Bronchial epithelial cell (primary cell): ENCODE data around the gene CSTB. TPM values are rescaled to one million over a fixed set of nuclear protein-coding genes. Genes with fewer than 3 reads are reported as not detected.

Source experiments
- DNase-seq: peaks from one replicate; pipeline ENCODE4 v3.0.0-alpha.2; 2010; ENCODE audit warnings: low read depth
- FAIRE-seq: peaks from 2 replicates; lab custom pipeline; 2011; peaks lifted over from hg19 to GRCh38; lab: Jason Lieb, UNC
- H3K27me3 ChIP-seq: 2 replicates; pipeline ENCODE4 v1.5.1; 2011; ENCODE audit warnings: low read length; ENCODE audit not compliant: control insufficient read depth, insufficient read depth
- H3K36me3 ChIP-seq: 2 replicates; pipeline ENCODE4 v1.5.1; 2011; ENCODE audit warnings: low read length; ENCODE audit not compliant: control insufficient read depth, insufficient read depth
- H3K4me3 ChIP-seq: 2 replicates; pipeline ENCODE4 v1.5.1; 2011; ENCODE audit warnings: mild to moderate bottlenecking, low read depth, low read length, control low read depth
- total RNA-seq: library from RNA; depleted of rRNA; stranded (reverse); fragments of >200 nt; gene quantifications from 2 replicates; pipeline ENCODE4 v1.2.1, GENCODE V29; 2014
- TF ChIP-seq, protein P1 (sequence below): IDR thresholded peaks from 2 replicates; pipeline ENCODE4 v1.5.1; 2011; ENCODE audit warnings: mild to moderate bottlenecking, moderate library complexity, low read length, control low read depth, inconsistent platforms; ENCODE audit not compliant: insufficient read depth, severe bottlenecking

Gene CSTB
- total RNA-seq, 1 donor from 2014 or later = 31.3 TPM

GRCh38 chr21:43782431-43783097 lies 6.5 kb upstream of the CSTB start:
- no peaks in the 10 kb centered on the region for H3K27me3 ChIP-seq
- DNase-seq = peak; percentile 92
- H3K4me3 ChIP-seq = no peak overlapping the region
- H3K36me3 ChIP-seq = no peaks in the 10 kb centered on the region
- TF ChIP-seq, protein P1, sequence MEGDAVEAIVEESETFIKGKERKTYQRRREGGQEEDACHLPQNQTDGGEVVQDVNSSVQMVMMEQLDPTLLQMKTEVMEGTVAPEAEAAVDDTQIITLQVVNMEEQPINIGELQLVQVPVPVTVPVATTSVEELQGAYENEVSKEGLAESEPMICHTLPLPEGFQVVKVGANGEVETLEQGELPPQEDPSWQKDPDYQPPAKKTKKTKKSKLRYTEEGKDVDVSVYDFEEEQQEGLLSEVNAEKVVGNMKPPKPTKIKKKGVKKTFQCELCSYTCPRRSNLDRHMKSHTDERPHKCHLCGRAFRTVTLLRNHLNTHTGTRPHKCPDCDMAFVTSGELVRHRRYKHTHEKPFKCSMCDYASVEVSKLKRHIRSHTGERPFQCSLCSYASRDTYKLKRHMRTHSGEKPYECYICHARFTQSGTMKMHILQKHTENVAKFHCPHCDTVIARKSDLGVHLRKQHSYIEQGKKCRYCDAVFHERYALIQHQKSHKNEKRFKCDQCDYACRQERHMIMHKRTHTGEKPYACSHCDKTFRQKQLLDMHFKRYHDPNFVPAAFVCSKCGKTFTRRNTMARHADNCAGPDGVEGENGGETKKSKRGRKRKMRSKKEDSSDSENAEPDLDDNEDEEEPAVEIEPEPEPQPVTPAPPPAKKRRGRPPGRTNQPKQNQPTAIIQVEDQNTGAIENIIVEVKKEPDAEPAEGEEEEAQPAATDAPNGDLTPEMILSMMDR = no peak
- no peak for FAIRE-seq

- H3K36me3 ChIP-seq = no peaks in the 10 kb centered on the region
- H3K27me3 ChIP-seq = no peaks in the 10 kb centered on the region
- TF ChIP-seq, protein P1 = no peak
- no peak for FAIRE-seq
- DNase-seq = no peak
- H3K4me3 ChIP-seq = no peak overlapping the region
These were observed 5.7 kb upstream of the CSTB start for GRCh38 chr21:43781846-43782245.

DNA sequence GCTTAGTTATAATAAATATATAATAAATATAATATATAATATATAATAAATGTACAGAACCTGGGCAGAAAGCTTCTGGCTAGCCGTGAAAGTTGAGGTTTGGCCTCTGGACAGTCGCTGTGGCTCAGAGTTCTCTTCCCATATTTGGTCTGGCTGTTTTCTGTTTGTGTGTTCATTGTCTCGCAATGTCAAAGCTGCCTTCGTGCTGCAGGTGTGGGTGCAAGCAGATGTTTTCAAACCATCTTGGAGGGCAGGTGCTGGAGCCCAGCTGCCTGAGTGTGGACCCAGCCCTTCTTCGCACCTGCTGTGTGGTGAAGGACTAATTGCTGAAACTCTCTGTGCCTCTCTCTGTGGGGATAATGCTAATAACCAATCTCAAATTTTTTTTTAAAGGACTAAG lies 3.6 kb upstream of the CSTB start:
- H3K4me3 ChIP-seq = no peak overlapping the region

DNA sequence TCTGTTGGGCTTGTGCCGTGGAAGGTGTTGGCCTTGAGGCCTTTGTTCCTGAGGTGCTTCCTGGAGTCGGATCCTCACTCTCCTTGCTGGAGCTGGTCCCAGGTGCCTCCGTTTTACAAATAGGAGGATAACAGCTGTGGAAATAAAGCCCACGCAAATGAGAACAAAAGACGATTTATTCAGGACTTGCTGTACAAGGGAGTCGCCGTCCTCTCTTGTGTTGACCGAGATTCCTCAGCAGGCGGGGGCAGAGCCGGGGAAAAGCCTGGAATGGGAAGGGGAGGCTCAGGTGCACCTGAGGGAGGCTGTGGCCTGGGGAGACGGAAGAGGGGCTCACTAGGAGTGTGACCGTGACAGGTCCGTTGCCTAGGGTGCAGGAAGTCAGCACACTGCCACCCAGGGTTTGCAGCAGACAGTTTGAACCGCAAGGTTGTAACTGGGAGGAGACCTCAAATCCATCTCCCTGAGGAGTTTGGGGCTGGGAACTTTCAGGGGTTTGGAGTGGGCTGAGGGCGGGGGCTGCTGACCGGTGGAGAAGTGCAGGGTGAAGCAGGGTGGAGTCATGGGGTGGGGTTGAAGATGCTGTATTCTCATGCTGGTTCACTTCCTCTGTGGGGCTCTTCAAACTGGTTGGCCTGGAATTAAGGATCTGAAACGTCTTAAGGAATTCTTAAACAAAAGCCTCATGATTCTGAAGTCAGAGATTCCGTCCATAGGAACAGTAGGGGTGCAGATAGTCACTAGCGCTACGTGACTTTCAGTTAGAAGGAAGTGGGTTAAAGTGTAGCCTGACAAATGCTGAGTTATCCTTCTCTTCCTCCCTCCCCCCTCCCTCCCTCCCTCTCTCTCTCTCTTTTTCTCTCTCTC lies 2.6 kb upstream of the CSTB start:
- no peak overlapping the region for H3K4me3 ChIP-seq
- DNase-seq = peak; percentile 79
- peaks cover 4% of the 10 kb centered on the region for H3K36me3 ChIP-seq
- no peaks in the 10 kb centered on the region for H3K27me3 ChIP-seq
- TF ChIP-seq, protein P1 = no peak
- no peak for FAIRE-seq

More for the DNA sequence above, 3.6 kb upstream of the CSTB start:
- FAIRE-seq = no peak
- Histone ChIP-seq H3K36me3 (no peaks in the 10 kb centered on the region), H3K27me3 (no peaks in the 10 kb centered on the region)
- TF ChIP-seq, protein P1 = no peak
- DNase-seq = no peak

- FAIRE-seq (no peak), DNase-seq (no peak)
- no peak overlapping the region for H3K4me3 ChIP-seq
- TF ChIP-seq, protein P1 = no peak
- peaks cover 11% of the 10 kb centered on the region for H3K36me3 ChIP-seq
- H3K27me3 ChIP-seq = no peaks in the 10 kb centered on the region
These were observed 1.8 kb upstream of the CSTB start for GRCh38 chr21:43777953-43778352.
